HG03460 (cell line): Measurements from ENCODE around the gene IFT43.
A peak's percentile ranks its signal among the peaks of the same experiment; 100 is the strongest.
"Not testable (repeated sequence)": the region's sequence is repeated elsewhere in the genome, so short reads cannot be mapped to it uniquely, and the experiment has no call there.

Experiments
- ATAC-seq: cut with Tn5 transposase; IDR thresholded peaks from one replicate; pipeline ENCODE4 v1.9.1; 2021; ENCODE audit not compliant: unreplicated experiment

The IFT43 gene

DNA sequence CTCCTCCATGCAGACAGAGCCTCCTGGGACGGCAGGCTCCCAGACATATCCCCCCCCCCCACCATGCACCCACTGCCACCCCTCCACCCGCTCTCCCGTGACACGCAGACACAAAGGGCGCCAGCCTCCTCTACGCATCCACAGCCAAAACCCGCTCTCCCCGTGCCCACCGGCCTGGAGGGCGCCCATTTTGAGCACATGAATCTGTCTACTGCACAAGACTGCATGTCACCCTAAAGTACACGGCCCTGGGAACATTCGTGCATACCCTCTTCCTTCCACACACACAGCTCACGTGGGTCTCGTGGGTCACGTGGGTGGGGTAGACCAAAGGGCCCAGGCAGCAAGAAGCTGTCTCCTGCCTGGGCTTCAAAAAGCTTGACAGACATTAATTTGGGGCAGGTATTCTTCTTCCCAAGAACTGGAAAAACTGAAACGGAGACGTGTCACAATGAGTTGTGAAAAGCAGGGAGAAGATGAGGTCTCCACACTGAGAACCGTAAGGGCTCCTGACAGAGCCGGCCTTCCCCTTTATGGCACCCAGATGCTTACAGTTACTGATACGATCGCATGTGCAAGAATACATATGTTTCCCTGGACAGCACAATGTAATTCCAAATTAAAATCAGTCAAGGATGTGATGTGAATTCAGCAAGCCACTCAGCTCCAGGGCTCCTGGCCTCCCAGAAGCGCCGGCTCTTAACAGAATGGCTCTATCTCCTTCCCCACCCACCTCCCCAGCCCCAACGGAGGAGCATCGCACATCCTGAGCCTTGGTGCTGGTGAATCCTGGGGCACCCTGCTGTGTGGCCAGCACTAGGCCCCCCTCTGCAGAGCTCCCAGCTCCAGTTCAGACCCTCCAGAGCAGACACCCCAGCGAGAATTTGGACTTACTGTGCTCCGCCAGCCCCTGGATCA is 5.7 kb upstream of the IFT43 start:
- no peak for ATAC-seq

DNA sequence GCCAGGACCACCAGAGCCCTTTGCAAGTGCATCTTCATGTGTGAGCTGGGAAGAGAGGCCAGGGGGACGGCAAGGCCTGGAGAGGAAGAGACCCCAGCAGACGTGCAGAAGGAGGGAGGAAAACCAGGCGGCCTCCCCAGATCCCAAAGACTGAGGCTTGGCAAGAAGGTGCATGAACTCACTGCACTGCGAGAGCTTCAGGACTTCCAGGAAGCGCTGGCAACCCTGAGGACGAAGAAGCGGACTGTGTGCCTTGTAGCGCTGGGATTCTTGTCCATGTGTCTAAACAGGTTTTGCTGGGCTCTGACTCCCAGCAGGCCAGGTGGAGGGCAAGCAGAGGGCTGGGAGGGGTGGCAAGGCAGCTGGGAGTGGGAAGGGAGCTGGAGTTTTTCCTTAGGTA is 4.7 kb upstream of the IFT43 start:
- no peak for ATAC-seq

DNA sequence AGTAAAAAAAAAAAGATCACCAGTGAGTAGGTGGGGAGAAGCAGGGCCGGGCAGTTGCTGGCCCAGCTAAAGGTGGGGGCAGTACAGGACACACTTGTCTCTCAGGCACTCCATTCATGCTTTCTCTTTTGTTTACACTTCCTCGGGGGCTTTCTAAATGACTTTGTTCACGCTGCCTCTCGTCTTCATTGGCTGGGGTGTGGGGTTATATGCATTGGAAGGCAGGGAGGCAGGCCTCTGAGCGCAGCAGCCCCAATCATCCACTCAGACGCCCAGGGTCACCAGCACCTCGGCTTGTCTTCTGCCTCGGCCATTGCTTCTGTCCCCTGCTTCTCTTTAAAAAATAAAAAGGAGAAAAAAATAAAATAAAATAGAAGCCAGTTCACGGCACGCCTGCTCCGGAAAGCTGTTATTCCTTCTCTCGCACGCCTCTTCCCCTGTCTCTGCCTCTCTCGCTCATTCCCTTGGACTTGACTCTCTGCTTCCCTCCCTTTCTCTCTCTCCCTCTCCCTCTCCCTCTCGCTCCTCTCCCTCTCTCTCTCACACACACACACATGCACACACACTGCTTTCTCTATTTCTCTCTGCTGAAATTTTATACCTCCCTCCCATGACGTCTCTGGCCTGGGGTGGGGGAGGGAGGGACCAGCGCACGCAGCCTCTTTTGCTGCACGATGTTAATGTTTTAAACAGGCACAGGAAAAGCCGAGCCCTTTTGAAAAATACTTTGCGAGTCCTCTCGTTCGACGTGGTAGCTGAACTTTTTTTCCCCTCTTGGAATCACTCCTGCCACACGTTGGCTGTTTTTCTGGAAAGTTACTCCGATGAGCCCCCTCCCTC is 3.9 kb upstream of the IFT43 start, which contains the start of gene TGFB3:
TSS of gene TGFB3 (minus strand) at position 570 of the 840 bp plus-strand sequence. CDS start 1,102 bp downstream, outside the sequence.
- ATAC-seq, result no peak

DNA sequence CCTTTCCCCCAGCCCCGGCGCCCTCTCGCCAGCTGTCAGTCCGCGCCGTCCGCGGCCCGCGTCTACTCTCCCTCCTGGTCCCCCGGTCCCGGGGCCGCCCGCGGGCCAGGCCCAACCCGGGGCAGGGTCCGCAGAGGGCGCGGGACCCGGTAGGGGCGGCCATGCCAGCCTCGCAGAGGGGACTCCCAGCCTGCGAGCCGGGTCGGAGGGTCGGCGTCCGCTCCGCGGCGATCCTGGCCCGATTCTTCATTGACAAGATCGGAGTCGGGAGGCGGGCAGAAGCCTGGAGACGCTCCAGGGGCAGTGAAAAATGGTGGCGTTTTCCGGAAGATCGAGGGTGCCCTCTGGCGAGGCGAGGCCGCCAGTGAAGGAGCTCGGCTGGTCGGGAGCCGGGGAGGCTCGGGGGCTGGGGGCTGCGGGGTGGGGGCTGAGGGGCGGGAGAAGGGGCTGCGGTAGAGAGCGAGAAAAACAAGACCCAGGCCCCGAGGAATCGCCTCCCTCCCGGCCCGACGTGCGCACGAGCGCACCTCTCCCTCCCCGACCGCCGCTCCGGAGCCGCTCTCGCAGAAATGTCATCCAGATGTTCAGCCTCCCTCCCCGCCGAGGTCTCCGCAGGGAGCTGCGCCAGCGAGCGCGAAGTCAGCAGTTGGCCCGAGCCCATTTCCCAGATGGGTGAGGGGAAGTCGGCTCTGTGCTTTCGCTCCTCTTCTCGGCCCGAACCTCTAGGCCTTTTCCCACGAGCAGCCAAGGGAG is 3.1 kb upstream of the IFT43 start:
- ATAC-seq, result peak; percentile 47

DNA sequence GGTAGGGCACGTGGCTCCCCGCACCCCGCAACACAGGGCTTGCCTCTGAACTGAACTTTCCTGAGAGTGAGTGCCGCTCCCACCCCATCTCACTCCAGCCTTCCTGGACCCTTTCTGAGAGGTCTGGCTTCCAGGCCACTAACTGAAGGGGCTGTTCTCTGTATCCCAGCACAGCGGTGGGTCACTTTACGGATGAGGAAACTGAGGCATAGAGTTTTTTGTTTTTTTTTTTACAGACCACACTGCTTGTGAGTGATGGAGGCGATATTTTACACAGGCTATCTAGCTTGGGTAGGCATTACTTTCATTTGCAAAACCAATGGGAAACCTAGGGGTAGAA is 2.6 kb upstream of the IFT43 start:
- no peak for ATAC-seq

DNA sequence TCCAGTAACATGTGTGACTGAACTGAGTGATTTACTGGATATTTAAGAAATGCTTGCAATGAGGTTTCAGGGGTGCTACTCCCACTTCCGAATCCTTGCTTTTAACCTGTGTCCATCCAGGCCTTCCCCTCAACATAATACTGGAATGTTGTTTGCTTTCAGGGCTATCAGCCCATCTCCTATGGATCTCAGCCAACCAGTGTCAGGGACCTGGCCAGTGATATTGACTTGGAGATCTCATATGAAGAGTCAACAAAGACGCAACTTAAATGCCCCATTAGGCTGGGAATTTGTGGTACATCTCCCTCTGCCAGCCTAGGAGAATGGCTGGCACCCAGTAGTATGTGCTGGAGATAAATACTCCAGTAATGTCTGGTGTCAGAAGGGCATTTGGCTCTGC is 889 bp upstream of the IFT43 start:
- no peak for ATAC-seq

DNA sequence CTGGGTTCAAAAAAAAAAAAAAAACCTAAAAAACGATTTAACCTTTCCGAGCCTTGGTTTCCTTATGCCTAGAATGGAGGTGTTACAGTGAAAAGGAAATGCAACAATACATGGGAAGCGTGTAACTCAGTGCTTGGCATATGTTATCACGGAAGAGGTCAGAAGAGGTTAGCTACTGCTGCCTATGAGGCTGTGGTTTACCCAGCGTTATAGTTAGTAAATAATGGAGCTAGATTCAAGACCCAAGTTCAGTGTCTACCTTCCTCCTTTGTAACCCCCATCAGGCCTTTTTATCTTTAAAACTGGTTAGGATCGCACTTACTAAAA is 839 bp downstream of the IFT43 start:
- ATAC-seq, result no peak

DNA sequence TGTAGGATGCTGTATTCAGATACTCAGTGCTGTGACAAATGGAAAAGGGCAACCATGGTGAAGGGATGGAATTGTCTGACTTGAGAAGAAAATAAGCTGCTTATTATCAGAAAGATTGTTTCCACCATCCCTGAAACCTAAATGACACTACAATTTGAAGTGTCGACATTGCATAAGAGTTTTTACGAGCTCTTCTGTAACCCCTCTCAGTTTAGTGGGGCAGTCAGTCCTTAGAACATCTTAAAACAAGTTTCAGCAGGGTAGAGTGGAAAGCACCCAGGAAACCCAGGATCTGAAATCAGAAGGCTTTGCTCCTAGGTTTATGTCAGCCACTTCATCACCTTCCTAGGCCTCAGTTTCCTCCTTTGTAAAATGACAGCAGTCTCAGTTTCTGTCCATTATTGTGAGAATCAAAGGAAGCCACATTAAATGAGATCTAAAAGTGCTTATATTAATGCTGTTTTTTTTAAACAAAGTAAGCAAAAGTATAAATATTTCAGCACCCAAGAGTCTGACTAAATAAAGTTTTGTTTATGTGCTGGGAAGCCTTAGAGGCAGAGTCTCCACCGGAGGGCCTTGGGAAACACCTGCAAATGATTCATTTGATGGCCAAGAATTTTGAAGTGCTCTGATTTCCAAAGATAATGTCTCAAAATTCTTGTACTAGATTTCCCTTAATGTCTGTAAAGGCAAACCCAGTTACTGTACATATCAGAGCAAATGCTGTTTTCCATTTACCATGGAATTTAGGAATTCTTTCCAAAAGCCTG is 1.8 kb downstream of the IFT43 start:
- ATAC-seq, result no peak

DNA sequence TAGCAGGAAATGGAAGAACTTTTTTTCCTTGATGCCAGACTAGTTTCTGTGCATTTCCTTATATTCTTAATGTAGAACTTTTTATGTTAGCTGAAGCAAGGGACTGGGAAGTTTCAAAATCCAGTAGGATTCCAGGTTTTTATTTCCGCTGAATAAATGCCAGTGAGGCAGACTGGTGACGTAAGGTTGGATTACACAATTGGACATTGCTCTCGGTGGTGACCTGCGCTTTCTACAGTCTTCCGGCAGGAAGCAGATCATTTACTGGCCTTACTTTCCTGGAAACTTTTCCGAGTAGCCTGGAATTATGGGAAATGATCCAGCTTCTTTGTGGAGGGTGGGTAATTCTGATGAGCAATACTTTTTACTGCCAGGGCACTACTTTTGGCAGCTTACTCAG is 3.6 kb downstream of the IFT43 start:
- no peak for ATAC-seq

DNA sequence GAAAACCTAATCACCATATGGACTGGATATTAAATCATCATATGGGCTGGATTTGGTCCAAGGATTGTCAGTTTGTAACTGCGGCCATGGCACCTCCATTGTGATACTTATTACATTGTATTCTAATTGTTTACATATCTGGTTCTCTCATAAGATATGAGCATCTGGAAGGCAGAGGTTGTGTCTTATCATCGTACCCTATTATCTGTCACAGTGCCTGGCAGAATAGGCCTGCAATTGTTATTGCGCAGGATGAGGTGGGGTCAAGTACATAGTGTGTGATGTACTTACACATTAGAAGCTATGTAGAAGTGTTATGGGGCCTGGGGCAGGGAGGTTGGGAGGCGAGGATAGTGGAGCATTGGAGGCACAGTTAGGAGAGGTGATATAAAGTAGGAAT is 4.7 kb downstream of the IFT43 start:
- no peak for ATAC-seq

DNA sequence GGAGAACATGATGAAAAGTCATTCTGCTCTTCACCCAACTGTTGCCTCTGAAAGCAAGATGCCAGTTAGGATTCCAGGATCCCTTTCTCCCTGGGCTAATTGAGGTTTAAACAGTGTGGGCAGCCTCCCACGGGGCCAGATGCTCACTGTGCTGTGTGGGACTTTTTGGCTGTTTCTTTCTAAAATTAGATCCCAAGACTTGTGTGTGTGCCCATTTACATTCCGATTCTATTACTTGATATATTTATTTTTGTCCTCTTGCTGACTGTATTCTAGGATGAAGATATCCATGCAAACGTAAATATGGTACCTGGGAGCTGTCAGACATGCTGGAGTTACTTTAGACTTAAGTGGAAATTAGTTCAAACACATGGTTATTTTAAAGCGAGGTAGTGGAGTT is 6.2 kb downstream of the IFT43 start:
- no peak for ATAC-seq

DNA sequence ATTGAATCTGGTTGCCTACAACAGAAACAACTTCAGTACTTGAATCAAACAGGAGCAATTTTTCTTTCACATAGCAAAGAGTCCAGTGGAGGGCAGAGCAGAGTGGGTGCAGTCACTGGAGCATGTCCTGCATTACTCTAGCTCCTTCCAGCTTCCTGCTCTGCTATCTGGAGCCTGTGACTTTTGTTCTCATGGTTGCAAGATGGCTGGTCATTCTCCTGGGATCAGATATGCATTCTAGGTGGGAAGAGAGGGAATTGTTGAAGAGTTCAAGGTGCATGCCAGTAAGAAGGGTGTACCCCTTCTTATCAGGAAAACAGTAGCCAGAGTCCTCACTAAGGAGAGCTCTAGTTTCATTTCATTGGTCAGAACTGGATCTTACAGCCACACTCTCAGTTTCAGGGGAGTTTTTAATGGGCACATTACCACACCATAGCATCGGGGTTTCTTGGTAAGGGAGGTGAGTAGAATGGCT is 8.0 kb downstream of the IFT43 start:
- ATAC-seq, result no peak

DNA sequence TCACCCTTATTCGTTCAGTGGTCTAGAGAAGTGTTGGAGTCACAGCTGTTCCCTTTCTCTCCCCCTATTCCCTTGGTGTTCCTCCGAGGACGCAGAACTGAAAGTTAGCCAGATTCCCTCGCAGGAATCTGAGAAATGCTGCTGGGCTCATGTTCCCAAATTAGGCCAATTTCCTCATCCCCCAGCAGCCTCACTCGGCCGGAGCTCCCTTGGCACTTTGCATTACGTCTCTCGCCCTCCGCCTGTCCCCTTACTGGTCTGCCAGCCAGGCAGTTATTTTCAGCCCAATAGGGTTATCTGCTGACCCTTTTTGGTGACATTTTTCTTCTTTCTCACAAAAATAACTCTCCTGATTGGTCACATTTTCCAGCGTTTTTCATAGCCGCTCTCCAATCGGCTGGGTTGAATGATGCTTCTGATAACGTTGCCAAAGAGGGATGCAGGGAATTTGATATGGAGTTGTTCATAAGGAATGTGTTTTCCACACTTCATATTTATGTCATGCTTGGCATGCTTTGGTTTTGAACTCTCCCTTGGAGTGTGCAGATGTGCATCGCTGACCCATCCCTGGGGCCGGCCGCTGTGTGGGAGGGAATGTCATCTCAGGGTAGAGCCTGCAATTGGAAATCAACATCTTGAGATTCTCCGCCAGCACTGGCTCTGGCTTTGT is 9.9 kb downstream of the IFT43 start:
- no peak for ATAC-seq

DNA sequence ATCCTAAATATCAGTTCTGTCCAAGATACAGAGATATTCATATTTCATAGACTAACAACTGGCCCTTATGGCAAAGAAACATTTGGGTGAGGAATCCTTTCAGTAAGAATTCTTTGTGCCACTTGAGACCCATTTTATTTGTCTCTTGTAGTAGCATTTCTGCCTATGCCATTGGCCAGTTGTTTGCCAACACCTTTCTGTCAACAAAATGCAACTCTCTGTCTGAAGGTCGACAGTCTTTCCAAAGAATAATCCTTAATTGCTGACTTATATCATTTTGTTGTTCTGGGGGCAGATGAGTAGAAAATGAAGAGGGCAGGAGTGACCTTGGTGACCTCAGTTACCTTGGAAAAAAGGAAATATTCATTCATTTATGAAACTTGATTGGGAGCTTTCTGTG is 10.9 kb downstream of the IFT43 start:
- no peak for ATAC-seq

DNA sequence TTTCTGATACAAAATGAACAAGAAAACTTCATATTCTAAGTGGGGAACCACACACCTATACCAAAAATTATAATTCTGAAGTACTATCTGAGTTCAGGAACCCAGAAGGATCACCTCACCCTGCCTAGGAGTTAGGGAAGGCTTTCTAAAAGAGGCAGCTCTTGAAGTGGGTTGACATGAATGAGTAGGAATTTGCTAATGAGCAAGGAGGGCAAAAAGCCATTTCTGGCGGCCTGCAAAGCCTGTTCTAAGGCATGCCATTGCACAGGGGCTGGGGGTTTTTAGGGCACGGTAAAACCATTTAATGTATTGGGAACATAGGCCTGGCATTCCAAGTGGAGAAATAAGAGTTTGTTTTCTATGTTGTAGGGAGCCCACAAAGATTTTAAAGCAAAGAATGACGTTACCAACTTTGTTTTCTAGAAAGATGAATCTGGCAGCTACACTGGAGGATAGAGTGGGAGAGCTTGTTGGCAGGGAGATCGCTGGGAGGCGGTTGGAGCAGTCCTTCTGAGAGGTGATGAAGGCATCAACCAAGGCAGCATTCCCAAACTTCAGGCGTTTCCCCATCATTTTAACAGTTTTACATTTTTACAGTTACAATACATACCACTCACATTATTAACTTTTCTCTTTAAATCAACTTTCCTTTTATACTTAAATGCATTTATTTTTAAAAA is 14.1 kb downstream of the IFT43 start:
- no peak for ATAC-seq

DNA sequence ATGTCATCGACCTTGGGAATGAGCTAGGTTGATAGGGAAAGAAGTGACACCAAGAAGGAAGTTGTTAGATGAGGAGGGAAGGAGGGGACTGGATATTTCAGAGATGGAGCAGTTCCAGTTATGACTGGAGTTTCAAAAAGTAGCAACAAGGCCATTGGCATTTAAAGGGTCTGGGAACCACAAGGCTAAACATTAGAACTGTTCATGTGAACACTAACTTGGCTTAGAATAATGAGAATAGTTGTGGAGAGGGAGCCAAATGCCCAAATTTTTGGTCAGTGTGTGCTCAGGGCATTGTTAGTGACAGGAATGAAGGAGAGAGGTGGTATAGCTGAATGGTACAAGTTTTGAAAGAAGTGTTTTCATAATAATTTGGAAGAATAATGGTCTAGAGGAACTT is 16.8 kb downstream of the IFT43 start:
- ATAC-seq, result no peak

DNA sequence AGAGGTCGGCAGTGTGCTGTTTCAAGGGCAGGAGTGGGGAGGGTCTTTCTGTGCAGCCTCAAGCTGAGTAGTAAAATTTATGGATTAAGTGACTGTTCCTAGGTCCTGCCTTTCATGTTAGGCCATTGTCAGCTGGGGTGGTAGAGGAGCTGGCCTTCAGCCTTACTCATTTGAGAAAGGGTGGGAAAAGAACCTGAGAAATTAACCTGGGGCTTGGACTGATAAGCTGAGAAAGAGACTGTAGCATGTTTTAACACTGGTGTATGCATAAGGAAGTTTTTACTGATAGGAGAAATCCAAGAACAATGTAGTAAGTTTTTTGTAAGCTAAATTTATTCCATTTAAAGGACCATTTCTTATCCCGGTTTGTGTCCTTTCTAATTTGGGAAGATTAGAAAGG is 20.7 kb downstream of the IFT43 start:
- no peak for ATAC-seq

DNA sequence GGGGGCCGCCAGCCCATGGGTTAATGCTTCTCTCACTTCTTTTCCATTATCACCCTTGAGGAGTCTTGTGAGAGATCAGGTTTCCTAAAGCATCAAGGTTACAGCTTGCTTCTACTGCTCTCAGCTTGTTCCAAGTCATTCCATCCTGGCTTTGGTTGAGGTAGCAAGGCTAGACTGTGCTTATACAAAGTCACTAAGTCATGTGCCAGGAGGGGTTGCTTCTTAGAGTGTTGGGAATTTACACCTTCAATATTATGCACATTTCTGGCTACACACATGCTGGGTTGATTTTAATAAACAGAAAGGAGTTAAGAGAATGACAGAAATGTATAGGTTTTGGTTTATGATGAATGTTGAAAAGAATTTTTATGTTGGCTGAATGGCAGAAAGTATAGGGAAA is 21.8 kb downstream of the IFT43 start:
- ATAC-seq, result no peak

DNA sequence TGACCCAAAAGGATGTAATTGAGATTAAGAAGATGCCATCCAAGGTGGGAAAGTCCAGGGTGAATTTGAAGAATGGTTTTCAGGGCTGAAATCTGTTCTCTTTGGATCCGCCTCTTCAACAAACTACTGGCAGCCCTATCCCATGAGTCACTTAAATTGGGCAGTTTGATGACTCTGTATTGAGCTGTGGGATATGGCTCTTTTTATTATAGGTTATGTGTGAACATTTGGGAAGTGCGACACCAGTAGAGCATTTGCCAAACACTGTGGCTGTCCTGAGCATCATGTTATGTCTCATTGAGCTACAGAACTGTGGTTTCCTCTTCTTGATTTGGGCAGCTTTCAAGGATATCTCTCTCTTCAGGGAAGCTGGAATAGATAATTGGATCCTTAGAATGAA is 22.3 kb downstream of the IFT43 start:
- no peak for ATAC-seq

DNA sequence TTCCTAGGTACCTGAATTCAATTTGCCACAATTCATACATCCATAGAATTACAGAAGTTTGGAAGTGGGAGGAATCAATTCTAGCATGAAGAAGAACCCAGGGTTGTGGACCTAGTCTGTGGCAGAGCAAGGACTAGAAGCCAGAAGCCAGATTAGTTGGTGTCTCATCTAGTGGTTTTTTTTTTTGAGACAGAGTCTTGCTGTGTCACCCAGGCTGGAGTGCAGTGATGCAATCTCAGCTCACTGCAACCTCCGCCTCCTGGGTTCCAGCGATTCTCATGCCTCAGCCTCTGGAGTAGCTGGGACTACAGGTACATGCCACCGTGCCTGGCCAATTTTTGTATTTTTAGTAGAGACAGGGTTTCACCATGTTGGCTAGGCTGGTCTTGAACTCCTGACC is 24.1 kb downstream of the IFT43 start:
- ATAC-seq, result not testable (repeated sequence)
